Mucosa of descending colon (tissue), 3 donors: ENCODE measurements around the gene STAMBP. TPM values are rescaled to one million over a fixed set of nuclear protein-coding genes. Genes with fewer than 3 reads are reported as not detected.

Experiments
- ATAC-seq: fragments of 200-7000 bp; cut with Tn5 transposase; one replicate; pipeline ENCODE4 v1.9.1; 2020; ENCODE audit warnings: mild to moderate bottlenecking, moderate library complexity
- DNase-seq, 3 donors: peaks; one replicate each; pipeline ENCODE4 v3.0.0-alpha.2; 2020
- H3K36me3 ChIP-seq: fragments of 200-600 bp; one replicate; pipeline ENCODE4 v1.8.0; 2021; ENCODE audit warnings: low read depth, mild to moderate bottlenecking
- H3K4me1 ChIP-seq: fragments of 200-600 bp; one replicate; pipeline ENCODE4 v1.8.0; 2021; ENCODE audit warnings: low read depth, mild to moderate bottlenecking
- H3K4me3 ChIP-seq: fragments of 200-600 bp; one replicate; pipeline ENCODE4 v1.8.0; 2021; ENCODE audit warnings: mild to moderate bottlenecking
- H3K9me3 ChIP-seq: fragments of 200-600 bp; one replicate; pipeline ENCODE4 v1.8.0; 2021; ENCODE audit warnings: mild to moderate bottlenecking
- CTCF ChIP-seq: fragments of 200-600 bp; IDR thresholded peaks from one replicate; pipeline ENCODE4 v1.8.0; 2022; ENCODE audit warnings: antibody characterized with exemption, mild to moderate bottlenecking
- intact Hi-C, 2 donors: fragments of 100-400 bp; cut with DNase I in 1 of 2; cut with micrococcal nuclease in 1 of 2; formaldehyde crosslinking; loops; one replicate each; pipeline versions ENCODE4 v1.11.0 to v1.11.1; 2022; cut with DNase I, micrococcal nuclease
- total RNA-seq, 3 donors: library from RNA; stranded (reverse); fragmentation: NEBNext Ultra II Directional in 2 of 3; extraction: Animal tissue kit (Norgen Biotek cat#: 25700) in 2 of 3; gene quantifications; one replicate each; pipeline versions ENCODE4 v1.2.1 to v1.2.4, GENCODE V29; 2021 to 2023
- donor health status: DM: no; HTN: no; CAD: no; lungs with moderate emphysema.
- donor health status: DM: no; HTN: no; CAD: no.
- donor health status: DM: no; HTN: yes; CAD: no.

STAMBP gene
- total RNA-seq, 3 donors from 2014 or later, result 38.9 to 47.0 (median 42.5) TPM

- Histone ChIP-seq H3K4me3 (no peak overlapping the region), H3K4me1 (no peaks in the 10 kb centered on the region), H3K36me3 (no peaks in the 10 kb centered on the region), H3K9me3 (no peaks in the 10 kb centered on the region)
- intact Hi-C loops, result no loop called here
- no peak for TF ChIP-seq CTCF
- ATAC-seq (no peak), DNase-seq (no peak)
Measured at GRCh38 chr2:73895473-73895872, 66.7 kb downstream of the STAMBP start.

- no peak for TF ChIP-seq CTCF
- Histone ChIP-seq H3K9me3 (no peaks in the 10 kb centered on the region), H3K4me1 (no peaks in the 10 kb centered on the region), H3K36me3 (no peaks in the 10 kb centered on the region), H3K4me3 (no peak overlapping the region)
- ATAC-seq, result peak; percentile 50
- peak in 1 of 3 donors; percentile 28 for DNase-seq
- intact Hi-C loops, result no loop called here
Measured at GRCh38 chr2:73896362-73897239, 67.8 kb downstream of the STAMBP start.

- DNase-seq (no peak), ATAC-seq (no peak)
- intact Hi-C loops, result no loop called here
- TF ChIP-seq CTCF, result no peak
- H3K4me1 ChIP-seq, result no peaks in the 10 kb centered on the region
- H3K4me3 ChIP-seq, result no peak overlapping the region
- H3K9me3 ChIP-seq, result no peaks in the 10 kb centered on the region
- no peaks in the 10 kb centered on the region for H3K36me3 ChIP-seq
Measured at GRCh38 chr2:73897240-73897583, 68.5 kb downstream of the STAMBP start.

- peak in 1 of 3 donors; percentile 21 for DNase-seq
- no peaks in the 10 kb centered on the region for H3K9me3 ChIP-seq
Measured at GRCh38 chr2:73897934-73898333, 69.2 kb downstream of the STAMBP start.

GRCh38 chr2:73899801-73900336, 71.1 kb downstream of the STAMBP start:
- no peak for TF ChIP-seq CTCF
- Histone ChIP-seq H3K36me3 (no peaks in the 10 kb centered on the region), H3K4me1 (no peaks in the 10 kb centered on the region), H3K9me3 (no peaks in the 10 kb centered on the region), H3K4me3 (no peak overlapping the region)
- no peak for DNase-seq
- intact Hi-C loops, result no loop called here
- no peak for ATAC-seq

More at GRCh38 chr2:73897934-73898333, 69.2 kb downstream of the STAMBP start:
- intact Hi-C loops, result no loop called here
- no peak for TF ChIP-seq CTCF
- no peak overlapping the region for H3K4me3 ChIP-seq
- no peaks in the 10 kb centered on the region for H3K36me3 ChIP-seq
- H3K4me1 ChIP-seq, result no peaks in the 10 kb centered on the region
- peak; percentile 40 for ATAC-seq
